ENCODE data around the gene HAUS5.

GRCh38 chr19:35650581-35650980, 38.0 kb downstream of the HAUS5 start:
- TF ChIP-seq CTCF (IDR thresholded peaks at IDR 0.05 in 8 of 11, conservative IDR thresholded peaks at IDR 0.05 in 3 of 11): no peak
- no peak for TF ChIP-seq POLR2AphosphoS5 (IDR thresholded peaks at IDR 0.05)
